ENCODE measurements around the gene LIN7A. TPM values are rescaled to one million over a fixed set of nuclear protein-coding genes. Genes with fewer than 3 reads are reported as not detected.

LIN7A gene
- total RNA-seq, 3 donors from 2014 or later, result 0.36 to 4.1 (median 3.1) TPM

- DNase-seq, result no peak
- H3K36me3 ChIP-seq (ENCODE audit: low read depth), result no peaks in the 10 kb centered on the region
- H3K4me3 ChIP-seq, result no peak overlapping the region
- intact Hi-C loops (cut with DNase I, micrococcal nuclease), result no loop called here
- no peaks in the 10 kb centered on the region for H3K4me1 ChIP-seq (ENCODE audit: low read depth)
- ATAC-seq, result no peak
- no peaks in the 10 kb centered on the region for H3K9me3 ChIP-seq
- no peak for TF ChIP-seq CTCF (IDR thresholded peaks at IDR 0.05)
Measured at GRCh38 chr12:80901661-80902060, 36.1 kb downstream of the LIN7A start.

- ATAC-seq (no peak), DNase-seq (no peak)
- no peaks in the 10 kb centered on the region for H3K9me3 ChIP-seq
- intact Hi-C loops (cut with DNase I, micrococcal nuclease), result no loop called here
- TF ChIP-seq CTCF (IDR thresholded peaks at IDR 0.05), result no peak
- H3K4me3 ChIP-seq, result no peak overlapping the region
- H3K36me3 ChIP-seq (ENCODE audit: low read depth), result no peaks in the 10 kb centered on the region
- no peaks in the 10 kb centered on the region for H3K4me1 ChIP-seq (ENCODE audit: low read depth)
Measured at GRCh38 chr12:80895240-80895639, 42.5 kb downstream of the LIN7A start.

- TF ChIP-seq CTCF (IDR thresholded peaks at IDR 0.05), result no peak
- no peak for DNase-seq
- no peaks in the 10 kb centered on the region for H3K36me3 ChIP-seq (ENCODE audit: low read depth)
- no peak for ATAC-seq
- intact Hi-C loops (cut with DNase I, micrococcal nuclease), result no loop called here
- no peaks in the 10 kb centered on the region for H3K9me3 ChIP-seq
- no peaks in the 10 kb centered on the region for H3K4me1 ChIP-seq (ENCODE audit: low read depth)
- no peak overlapping the region for H3K4me3 ChIP-seq
Measured at GRCh38 chr12:80894179-80894578, 43.6 kb downstream of the LIN7A start.

- Histone ChIP-seq H3K4me1 (ENCODE audit: low read depth) (no peaks in the 10 kb centered on the region), H3K36me3 (ENCODE audit: low read depth) (no peaks in the 10 kb centered on the region), H3K9me3 (no peaks in the 10 kb centered on the region), H3K4me3 (no peak overlapping the region)
- ATAC-seq (no peak), DNase-seq (no peak)
- TF ChIP-seq CTCF (IDR thresholded peaks at IDR 0.05), result no peak
- intact Hi-C loops (cut with DNase I, micrococcal nuclease), result no loop called here
Measured at GRCh38 chr12:80892597-80893445, 44.9 kb downstream of the LIN7A start.

GRCh38 chr12:80884651-80885050 lies 53.1 kb downstream of the LIN7A start:
- Histone ChIP-seq H3K36me3 (ENCODE audit: low read depth) (no peaks in the 10 kb centered on the region), H3K4me3 (no peak overlapping the region), H3K9me3 (no peaks in the 10 kb centered on the region), H3K4me1 (ENCODE audit: low read depth) (no peaks in the 10 kb centered on the region)
- no peak for ATAC-seq
- DNase-seq, result no peak
- intact Hi-C loops (cut with DNase I, micrococcal nuclease), result no loop called here
- TF ChIP-seq CTCF (IDR thresholded peaks at IDR 0.05), result no peak
